K562 (cell line): ENCODE data around the gene CELA3B. TPM values are rescaled to one million over a fixed set of nuclear protein-coding genes. Genes with fewer than 3 reads are reported as not detected.

ENCODE experiments used
- BRCA1 ChIP-seq, 2 experiments: fragments of 450-650 bp in 1 of 2; sonication (generic) in 1 of 2; formaldehyde crosslinking in 1 of 2; IDR thresholded peaks; 2 replicates each; pipeline versions ENCODE4 v1.5.0 to v1.6.1; 2017 to 2020; ENCODE audit warnings: mild to moderate bottlenecking in 1 of 2, missing genetic modification reagents in 1 of 2
- CBFA2T2 ChIP-seq: fragments of 450-650 bp; conservative IDR thresholded peaks from 2 replicates; pipeline ENCODE4 v1.6.1; 2017; ENCODE audit warnings: mild to moderate bottlenecking
- CHD2 ChIP-seq: IDR thresholded peaks from 2 replicates; pipeline ENCODE4 v1.6.1; 2011; ENCODE audit warnings: low read depth, low read length
- CREB3 ChIP-seq: fragments of 450-650 bp; conservative IDR thresholded peaks from 2 replicates; pipeline ENCODE4 v1.6.1; 2016; ENCODE audit warnings: missing genetic modification characterization, low read depth, mild to moderate bottlenecking, missing compliant biosample characterization, moderate library complexity
- CREB3L1 ChIP-seq: fragments of 450-650 bp; IDR thresholded peaks from 2 replicates; pipeline ENCODE4 v1.6.1; 2014; ENCODE audit warnings: low read depth, mild to moderate bottlenecking, moderate library complexity, borderline replicate concordance
- E2F3 ChIP-seq: fragments of 250-450 bp; sonication (Bioruptor Pico); IDR thresholded peaks from 2 replicates; pipeline ENCODE4 v1.4.0; 2020; ENCODE audit warnings: mild to moderate bottlenecking
- E2F5 ChIP-seq: sonication (generic); formaldehyde crosslinking; IDR thresholded peaks from 2 replicates; pipeline ENCODE4 v1.8.0; 2022; ENCODE audit warnings: mild to moderate bottlenecking, missing genetic modification reagents
- ELF4 ChIP-seq: fragments of 450-650 bp; formaldehyde crosslinking; IDR thresholded peaks from 2 replicates; pipeline ENCODE4 v1.4.0; 2022; ENCODE audit warnings: missing genetic modification characterization
- GTF3C2 ChIP-seq: IDR thresholded peaks from 3 replicates; pipeline ENCODE4 v1.6.1; 2011; ENCODE audit warnings: borderline replicate concordance, mild to moderate bottlenecking, moderate library complexity; ENCODE audit not compliant: insufficient read length; ENCODE audit errors: extremely low read depth
- HNRNPK ChIP-seq: fragments of 200-400 bp; formaldehyde crosslinking; IDR thresholded peaks from one replicate; pipeline ENCODE4 v1.6.1; 2018; ENCODE audit warnings: mild to moderate bottlenecking, low read depth, low read length; ENCODE audit not compliant: poor library complexity, severe bottlenecking
- HSF4 ChIP-seq: fragments of 250-450 bp; sonication (Bioruptor Pico); IDR thresholded peaks from 2 replicates; pipeline ENCODE4 v2.1.2; 2022; ENCODE audit warnings: mild to moderate bottlenecking, moderate library complexity, borderline replicate concordance
- KDM2B ChIP-seq: fragments of 250-450 bp; sonication (Bioruptor Pico); IDR thresholded peaks from 2 replicates; pipeline ENCODE4 v1.8.0; 2021; ENCODE audit warnings: mild to moderate bottlenecking, moderate library complexity
- MCM2 ChIP-seq: fragments of 450-650 bp; IDR thresholded peaks from 2 replicates; pipeline ENCODE4 v1.6.1; 2017; ENCODE audit warnings: low read depth, mild to moderate bottlenecking
- MNT ChIP-seq, 2 experiments: fragments of 450-650 bp; conservative IDR thresholded peaks; 2 replicates each; pipeline ENCODE4 v1.6.1; 2017; ENCODE audit warnings: mild to moderate bottlenecking in 2 of 2, moderate library complexity in 2 of 2
- PPARD ChIP-seq: fragments of 250-450 bp; sonication (Bioruptor Pico); IDR thresholded peaks from 2 replicates; pipeline ENCODE4 v1.8.0; 2022; ENCODE audit warnings: inconsistent platforms, mild to moderate bottlenecking, moderate library complexity
- RBM34 ChIP-seq: fragments of 200-400 bp; formaldehyde crosslinking; IDR thresholded peaks from 2 replicates; pipeline ENCODE4 v1.6.1; 2018; ENCODE audit warnings: low read length, borderline replicate concordance; ENCODE audit not compliant: insufficient read depth
- ZNF217 ChIP-seq: sonication (generic); formaldehyde crosslinking; IDR thresholded peaks from 2 replicates; pipeline ENCODE4 v1.8.0; 2022; ENCODE audit warnings: mild to moderate bottlenecking, missing genetic modification reagents
- ZNF586 ChIP-seq: fragments of 450-650 bp; formaldehyde crosslinking; conservative IDR thresholded peaks from 2 replicates; pipeline ENCODE4 v1.4.0; 2020; ENCODE audit warnings: mild to moderate bottlenecking, moderate library complexity
- ZZZ3 ChIP-seq: fragments of 450-650 bp; IDR thresholded peaks from 2 replicates; pipeline ENCODE4 v1.6.1; 2016; ENCODE audit warnings: antibody characterized with exemption, mild to moderate bottlenecking, moderate library complexity
- polyA plus RNA-seq, 8 experiments: library from polyadenylated mRNA; depleted of rRNA in 4 of 8; stranded (reverse) in 5 of 8; unstranded in 3 of 8; fragments of >200 nt; fragmentation: Nextera tagmentation in 2 of 8; fragmentation: Illumina TruSeq in 1 of 8; extraction: Ambion mirVana in 2 of 8; extraction: Trizol in 1 of 8; gene quantifications; 2 replicates each; pipeline versions ENCODE4 v1.2.1 to v1.2.3, GENCODE V29; 2011 to 2014; ENCODE audit warnings: inconsistent platforms in 1 of 8, missing spikeins in 1 of 8
- total RNA-seq, 7 experiments: library from RNA; depleted of rRNA in 6 of 7; stranded (reverse); fragments of >200 nt in 6 of 7; fragmentation: Illumina TruSeq in 2 of 7; extraction: Trizol in 2 of 7; gene quantifications; 2 replicates each; pipeline versions ENCODE4 v1.2.1 to v1.2.3, GENCODE V29; 2011 to 2021; ENCODE audit warnings: low replicate concordance in 1 of 7

The CELA3B gene
- total and polyA plus RNA-seq, 9 of the 15 experiments (the other 6 are each of a cell fraction or from before 2014, with no cell fraction given) = 3.1 TPM; not detected in 8

GRCh38 chr1:22024485-22025367 lies 47.9 kb downstream of the CELA3B start (continued):
- TF ChIP-seq PPARD (CRISPR knock-in tag) (no peak), BRCA1 (IDR thresholded peaks at IDR 0.05) (no peak), BRCA1 (CRISPR knock-in tag; IDR thresholded peaks at IDR 0.05) (no peak), MNT (conservative IDR thresholded peaks at IDR 0.05) (no peak), GTF3C2 (peak; percentile 44), CREB3L1 (no peak), MCM2 (no peak), E2F3 (CRISPR knock-in tag) (no peak), ZNF586 (CRISPR knock-in tag) (no peak), E2F5 (CRISPR knock-in tag) (0 out of 2 replicates have a peak, but pooled peaks have one; percentile 12), ZNF217 (CRISPR knock-in tag) (no peak), HSF4 (CRISPR knock-in tag) (no peak), CHD2 (no peak), HNRNPK (no peak), KDM2B (CRISPR knock-in tag) (no peak), ELF4 (no peak), CREB3 (0 out of 2 replicates have a peak, but pooled peaks have one; percentile 42), RBM34 (no peak), CBFA2T2 (no peak), ZZZ3 (no peak)
